GM23338 (cell line): ENCODE measurements around the gene RMND5B. TPM values are rescaled to one million over a fixed set of nuclear protein-coding genes. Genes with fewer than 3 reads are reported as not detected.

Source experiments
- ATAC-seq: fragments of 200-7000 bp; cut with Tn5 transposase; 3 replicates; pipeline ENCODE4 v1.9.1; 2020
- DNase-seq: peaks from one replicate; pipeline ENCODE4 v3.0.0-alpha.2; 2015; ENCODE audit warnings: low spot score
- H2AFZ ChIP-seq: fragments of 200-600 bp; sonication (generic); 2 replicates; pipeline ENCODE4 v1.8.0; 2016; ENCODE audit warnings: antibody characterized with exemption, mild to moderate bottlenecking, moderate library complexity
- H3F3A ChIP-seq: fragments of 200-600 bp; sonication (generic); replicated peaks from 2 replicates; pipeline ENCODE4 v1.8.0; 2017; ENCODE audit warnings: antibody characterized with exemption, mixed run types, low read depth
- H3K27ac ChIP-seq: fragments of 200-600 bp; sonication (generic); 2 replicates; pipeline ENCODE4 v1.6.1; 2016; ENCODE audit warnings: low read depth
- H3K27me3 ChIP-seq: fragments of 200-600 bp; sonication (generic); 2 replicates; pipeline ENCODE4 v1.8.0; 2016; ENCODE audit warnings: mild to moderate bottlenecking, mixed run types, moderate library complexity; ENCODE audit not compliant: insufficient read depth
- H3K36me3 ChIP-seq: fragments of 200-600 bp; sonication (generic); 2 replicates; pipeline ENCODE4 v1.8.0; 2016; ENCODE audit warnings: mild to moderate bottlenecking; ENCODE audit not compliant: insufficient read depth
- H3K4me1 ChIP-seq: fragments of 200-600 bp; sonication (generic); 2 replicates; pipeline ENCODE4 v1.8.0; 2016; ENCODE audit warnings: mild to moderate bottlenecking, moderate library complexity; ENCODE audit not compliant: insufficient read depth
- H3K4me2 ChIP-seq: fragments of 200-600 bp; sonication (generic); 2 replicates; pipeline ENCODE4 v1.7.1; 2017; ENCODE audit warnings: mixed run types
- H3K4me3 ChIP-seq: fragments of 200-600 bp; sonication (generic); 2 replicates; pipeline ENCODE4 v1.6.1; 2016; ENCODE audit warnings: mixed run types
- H3K79me2 ChIP-seq: fragments of 200-600 bp; sonication (generic); replicated peaks from 2 replicates; pipeline ENCODE4 v1.8.0; 2017; ENCODE audit warnings: mild to moderate bottlenecking; ENCODE audit not compliant: insufficient read depth
- H3K9me2 ChIP-seq: fragments of 200-600 bp; sonication (generic); 2 replicates; pipeline ENCODE4 v1.8.0; 2017; ENCODE audit not compliant: insufficient read depth
- H4K20me1 ChIP-seq: fragments of 200-600 bp; sonication (generic); replicated peaks from 2 replicates; pipeline ENCODE4 v1.8.0; 2017; ENCODE audit warnings: mild to moderate bottlenecking; ENCODE audit not compliant: insufficient read depth
- H3K27ac Mint-ChIP-seq: 2 replicates; pipeline ENCODE4 v1.8.0; 2020; ENCODE audit warnings: inconsistent platforms, mild to moderate bottlenecking, moderate library complexity, mixed read lengths
- H3K27me3 Mint-ChIP-seq: 3 replicates; pipeline ENCODE4 v1.8.0; 2022; ENCODE audit warnings: low read depth, mild to moderate bottlenecking, moderate library complexity, mixed read lengths, inconsistent platforms; ENCODE audit not compliant: insufficient read depth, poor library complexity
- H3K36me3 Mint-ChIP-seq: 3 replicates; pipeline ENCODE4 v1.8.0; 2021; ENCODE audit warnings: low read depth, mild to moderate bottlenecking, inconsistent platforms, moderate library complexity, mixed read lengths
- H3K4me1 Mint-ChIP-seq: 3 replicates; pipeline ENCODE4 v1.8.0; 2020; ENCODE audit warnings: mild to moderate bottlenecking, inconsistent platforms, mixed read lengths
- H3K4me3 Mint-ChIP-seq: 3 replicates; pipeline ENCODE4 v1.8.0; 2021; ENCODE audit warnings: moderate library complexity, mild to moderate bottlenecking, inconsistent platforms, mixed read lengths
- H3K9me3 Mint-ChIP-seq: 3 replicates; pipeline ENCODE4 v1.8.0; 2020; ENCODE audit warnings: moderate library complexity, mild to moderate bottlenecking, inconsistent platforms, mixed read lengths
- CREB1 ChIP-seq: fragments of 250-450 bp; sonication (Bioruptor Pico); IDR thresholded peaks from 2 replicates; pipeline ENCODE4 v1.5.0; 2020; ENCODE audit warnings: low read depth, mild to moderate bottlenecking, moderate library complexity
- EZH2 ChIP-seq: fragments of 200-600 bp; sonication (generic); IDR thresholded peaks from one replicate; pipeline ENCODE4 v1.8.0; 2017; ENCODE audit warnings: antibody characterized with exemption, mild to moderate bottlenecking, low read depth; ENCODE audit not compliant: unreplicated experiment
- NANOG ChIP-seq: IDR thresholded peaks from 2 replicates; pipeline ENCODE4 v1.6.1; 2016; ENCODE audit warnings: antibody characterized with exemption, borderline replicate concordance
- REST ChIP-seq: IDR thresholded peaks from one replicate; pipeline ENCODE4 v1.6.1; 2018; ENCODE audit warnings: antibody characterized with exemption; ENCODE audit not compliant: unreplicated experiment
- ZNF114 ChIP-seq: fragments of 250-450 bp; sonication (Bioruptor Pico); IDR thresholded peaks from 2 replicates; pipeline ENCODE4 v1.5.0; 2020; ENCODE audit warnings: mild to moderate bottlenecking, moderate library complexity
- ZNF331 ChIP-seq: fragments of 250-450 bp; sonication (Bioruptor Pico); IDR thresholded peaks from 2 replicates; pipeline ENCODE4 v1.5.0; 2020; ENCODE audit warnings: low read depth, mild to moderate bottlenecking, moderate library complexity
- ZNF462 ChIP-seq: fragments of 250-450 bp; sonication (Bioruptor Pico); IDR thresholded peaks from 2 replicates; pipeline ENCODE4 v1.5.0; 2020; ENCODE audit warnings: mild to moderate bottlenecking, moderate library complexity
- polyA plus RNA-seq: library from polyadenylated mRNA; unstranded; fragments of >200 nt; fragmentation: Nextera tagmentation; extraction: Ambion mirVana; gene quantifications from 2 replicates; pipeline ENCODE4 v1.2.1, GENCODE V29; 2016
- total RNA-seq: library from RNA; depleted of rRNA; stranded (reverse); fragments of >200 nt; shearing (Covaris generic); gene quantifications from 2 replicates; pipeline ENCODE4 v1.2.3, GENCODE V29; 2014
- TF ChIP-seq, protein P1 (sequence below): IDR thresholded peaks from 2 replicates; pipeline ENCODE4 v1.6.1; 2016; ENCODE audit warnings: antibody characterized with exemption

Gene RMND5B
- total and polyA plus RNA-seq, 2 experiments from 2014 or later = 47.5 to 101 TPM

GRCh38 chr5:178170455-178170854 is 39.6 kb downstream of the RMND5B start (continued):
- TF ChIP-seq ZNF462 (CRISPR knock-in tag) = no peak
- no peak for TF ChIP-seq CREB1
- TF ChIP-seq EZH2 = no peak
- no peak for TF ChIP-seq REST
- no peak for TF ChIP-seq NANOG

DNA sequence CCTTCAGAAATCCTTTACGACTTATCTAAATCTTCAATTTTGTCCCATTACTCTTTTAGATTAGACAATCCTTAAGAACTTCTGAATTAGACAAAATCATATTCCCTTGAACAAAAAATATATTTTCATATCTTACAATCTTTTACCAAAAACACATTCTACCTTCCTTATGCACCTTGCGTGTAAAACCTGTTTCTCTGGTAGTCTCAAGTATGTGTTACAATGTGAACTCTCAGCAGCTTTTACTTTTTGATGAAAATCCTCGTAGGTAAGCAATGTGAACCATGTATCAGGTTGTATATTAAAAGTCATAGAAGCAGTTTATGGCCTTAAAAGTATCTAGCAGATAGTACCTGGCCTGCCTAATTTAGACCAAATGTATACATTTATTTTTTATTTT is 43.6 kb downstream of the RMND5B start:
- no peak overlapping the region for H2AFZ ChIP-seq
- no peaks in the 10 kb centered on the region for H4K20me1 ChIP-seq
- H3K79me2 ChIP-seq = no peaks in the 10 kb centered on the region
- no peak overlapping the region for H3K4me2 ChIP-seq
- no peak for ATAC-seq
- no peak overlapping the region for H3K27ac ChIP-seq
- H3K4me1 Mint-ChIP-seq = peaks cover 24% of the 10 kb centered on the region
- no peaks in the 10 kb centered on the region for H3K9me2 ChIP-seq
- H3K4me3 Mint-ChIP-seq = no peak overlapping the region
- peaks cover 9% of the 10 kb centered on the region for H3K36me3 Mint-ChIP-seq
- no peaks in the 10 kb centered on the region for H3K27me3 ChIP-seq
- no peak overlapping the region for H3K4me3 ChIP-seq
- H3K27ac Mint-ChIP-seq = no peak overlapping the region
- peaks cover 4% of the 10 kb centered on the region for H3K27me3 Mint-ChIP-seq
- H3K9me3 Mint-ChIP-seq = peaks cover 9% of the 10 kb centered on the region
- H3K36me3 ChIP-seq = no peaks in the 10 kb centered on the region
- peaks cover 9% of the 10 kb centered on the region; the same call in 1 of the 2 replicates for H3F3A ChIP-seq
- H3K4me1 ChIP-seq = peaks cover 24% of the 10 kb centered on the region
- no peak for DNase-seq
- TF ChIP-seq EZH2 (no peak), REST (no peak), ZNF114 (no peak), ZNF331 (CRISPR knock-in tag) (no peak)
- TF ChIP-seq, protein P1, sequence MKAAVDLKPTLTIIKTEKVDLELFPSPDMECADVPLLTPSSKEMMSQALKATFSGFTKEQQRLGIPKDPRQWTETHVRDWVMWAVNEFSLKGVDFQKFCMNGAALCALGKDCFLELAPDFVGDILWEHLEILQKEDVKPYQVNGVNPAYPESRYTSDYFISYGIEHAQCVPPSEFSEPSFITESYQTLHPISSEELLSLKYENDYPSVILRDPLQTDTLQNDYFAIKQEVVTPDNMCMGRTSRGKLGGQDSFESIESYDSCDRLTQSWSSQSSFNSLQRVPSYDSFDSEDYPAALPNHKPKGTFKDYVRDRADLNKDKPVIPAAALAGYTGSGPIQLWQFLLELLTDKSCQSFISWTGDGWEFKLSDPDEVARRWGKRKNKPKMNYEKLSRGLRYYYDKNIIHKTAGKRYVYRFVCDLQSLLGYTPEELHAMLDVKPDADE = no peak
